Neural progenitor cell (in vitro differentiated cells): Measurements from ENCODE around the gene PUS1. TPM values are rescaled to one million over a fixed set of nuclear protein-coding genes. Genes with fewer than 3 reads are reported as not detected.
"Not testable (repeated sequence)": the region's sequence is repeated elsewhere in the genome, so short reads cannot be mapped to it uniquely, and the experiment has no call there.

Experiments
- DNase-seq: peaks from one replicate; pipeline ENCODE4 v3.0.0-alpha.2; 2016; ENCODE audit warnings: low spot score
- H2AFZ ChIP-seq: fragments of 200-600 bp; sonication (generic); replicated peaks from 2 replicates; pipeline ENCODE4 v1.6.1; 2016; ENCODE audit warnings: antibody characterized with exemption
- H3F3A ChIP-seq: fragments of 200-600 bp; sonication (generic); 2 replicates; pipeline ENCODE4 v1.6.1; 2016; ENCODE audit warnings: antibody characterized with exemption, low read depth
- H3K27ac ChIP-seq: fragments of 200-600 bp; sonication (generic); 2 replicates; pipeline ENCODE4 v1.5.1; 2016; ENCODE audit warnings: mild to moderate bottlenecking
- H3K27me3 ChIP-seq: fragments of 200-600 bp; sonication (generic); 2 replicates; pipeline ENCODE4 v1.6.1; 2016; ENCODE audit warnings: mild to moderate bottlenecking, moderate library complexity
- H3K36me3 ChIP-seq: fragments of 200-600 bp; sonication (generic); 2 replicates; pipeline ENCODE4 v1.5.1; 2016
- H3K4me1 ChIP-seq: fragments of 200-600 bp; sonication (generic); 2 replicates; pipeline ENCODE4 v1.6.1; 2016; ENCODE audit warnings: mixed run types
- H3K4me2 ChIP-seq: fragments of 200-600 bp; sonication (generic); 2 replicates; pipeline ENCODE4 v1.6.1; 2016
- H3K4me3 ChIP-seq: fragments of 200-600 bp; sonication (generic); 2 replicates; pipeline ENCODE4 v1.5.1; 2016
- H3K79me2 ChIP-seq: fragments of 200-600 bp; sonication (generic); 2 replicates; pipeline ENCODE4 v1.6.1; 2016; ENCODE audit warnings: low read depth
- H3K9ac ChIP-seq: fragments of 200-600 bp; sonication (generic); 2 replicates; pipeline ENCODE4 v1.6.1; 2016
- H3K9me3 ChIP-seq: fragments of 200-600 bp; sonication (generic); 2 replicates; pipeline ENCODE4 v1.5.1; 2016; ENCODE audit warnings: low read depth
- H4K20me1 ChIP-seq: fragments of 200-600 bp; sonication (generic); 2 replicates; pipeline ENCODE4 v1.6.1; 2016; ENCODE audit warnings: low read depth
- H3K27ac Mint-ChIP-seq: 3 replicates; pipeline ENCODE4 v1.8.0; 2021; ENCODE audit warnings: mixed read lengths
- H3K27me3 Mint-ChIP-seq: 2 replicates; pipeline ENCODE4 v1.8.0; 2022; ENCODE audit warnings: low read depth, mild to moderate bottlenecking, inconsistent platforms, moderate library complexity, mixed read lengths; ENCODE audit not compliant: insufficient read depth
- H3K36me3 Mint-ChIP-seq: 3 replicates; pipeline ENCODE4 v1.8.0; 2021; ENCODE audit warnings: mixed read lengths
- H3K4me1 Mint-ChIP-seq: 3 replicates; pipeline ENCODE4 v1.8.0; 2021; ENCODE audit warnings: mixed read lengths
- H3K4me3 Mint-ChIP-seq: 3 replicates; pipeline ENCODE4 v1.8.0; 2021; ENCODE audit warnings: mild to moderate bottlenecking, moderate library complexity, mixed read lengths
- H3K9me3 Mint-ChIP-seq: 3 replicates; pipeline ENCODE4 v1.8.0; 2020; ENCODE audit warnings: mixed read lengths
- CTCF ChIP-seq: fragments of 200-600 bp; sonication (generic); IDR thresholded peaks from 2 replicates; pipeline ENCODE4 v1.5.1; 2017; ENCODE audit warnings: antibody characterized with exemption, mild to moderate bottlenecking
- EZH2 ChIP-seq: fragments of 200-600 bp; sonication (generic); IDR thresholded peaks from 2 replicates; pipeline ENCODE4 v1.6.1; 2017; ENCODE audit warnings: antibody characterized with exemption, mild to moderate bottlenecking, moderate library complexity
- EZH2phosphoT487 ChIP-seq: fragments of 200-600 bp; sonication (generic); IDR thresholded peaks from 2 replicates; pipeline ENCODE4 v1.6.1; 2017; ENCODE audit warnings: antibody characterized with exemption
- total RNA-seq: library from RNA; depleted of rRNA; stranded (reverse); fragments of >200 nt; gene quantifications from 2 replicates; pipeline ENCODE4 v1.2.3, GENCODE V29; 2015; ENCODE audit warnings: low replicate concordance

Gene PUS1
- total RNA-seq, 1 donor from 2014 or later = 15.9 TPM

- Mint-ChIP-seq H3K4me1 (peaks cover 8% of the 10 kb centered on the region), H3K36me3 (peaks cover 17% of the 10 kb centered on the region), H3K27me3 (peaks cover 2% of the 10 kb centered on the region), H3K4me3 (no peak overlapping the region), H3K27ac (no peak overlapping the region), H3K9me3 (no peaks in the 10 kb centered on the region)
- H3K4me1 ChIP-seq = peaks cover 18% of the 10 kb centered on the region
- no peak overlapping the region for H3K4me2 ChIP-seq
- H3K27me3 ChIP-seq = no peaks in the 10 kb centered on the region
- peaks cover 15% of the 10 kb centered on the region for H3F3A ChIP-seq
- no peak for DNase-seq
- no peaks in the 10 kb centered on the region for H3K9me3 ChIP-seq
- no peaks in the 10 kb centered on the region for H4K20me1 ChIP-seq
- H3K79me2 ChIP-seq = peaks cover 8% of the 10 kb centered on the region
- no peak overlapping the region for H2AFZ ChIP-seq
- no peak for TF ChIP-seq EZH2phosphoT487
- no peak for TF ChIP-seq EZH2
- no peak for TF ChIP-seq CTCF
- no peak overlapping the region for H3K27ac ChIP-seq
- H3K36me3 ChIP-seq = peaks cover 5% of the 10 kb centered on the region
- no peak overlapping the region for H3K9ac ChIP-seq
- no peak overlapping the region for H3K4me3 ChIP-seq
Measured at GRCh38 chr12:131983554-131983953, 54.5 kb downstream of the PUS1 start.

- peaks cover 21% of the 10 kb centered on the region for H3K36me3 Mint-ChIP-seq
- no peaks in the 10 kb centered on the region for H3K9me3 Mint-ChIP-seq
- Histone ChIP-seq H4K20me1 (no peaks in the 10 kb centered on the region), H2AFZ (no peak overlapping the region), H3K27me3 (no peaks in the 10 kb centered on the region), H3K9me3 (no peaks in the 10 kb centered on the region), H3K4me1 (peaks cover 26% of the 10 kb centered on the region), H3K36me3 (peaks cover 5% of the 10 kb centered on the region), H3K27ac (no peak overlapping the region), H3K4me3 (no peak overlapping the region), H3K79me2 (no peaks in the 10 kb centered on the region), H3K9ac (no peak overlapping the region), H3F3A (peaks cover 23% of the 10 kb centered on the region), H3K4me2 (no peak overlapping the region)
- no peak overlapping the region for H3K27ac Mint-ChIP-seq
- peaks cover 16% of the 10 kb centered on the region for H3K4me1 Mint-ChIP-seq
- H3K4me3 Mint-ChIP-seq = no peak overlapping the region
- H3K27me3 Mint-ChIP-seq = peaks cover 4% of the 10 kb centered on the region
- DNase-seq = no peak
- TF ChIP-seq CTCF (no peak), EZH2phosphoT487 (no peak), EZH2 (no peak)
Measured at GRCh38 chr12:131984334-131984733, 55.3 kb downstream of the PUS1 start.

- not testable (repeated sequence) for DNase-seq, H3K27me3 ChIP-seq, H3K27me3 Mint-ChIP-seq, H3K27ac ChIP-seq, H3K27ac Mint-ChIP-seq, H2AFZ ChIP-seq, H3K9me3 Mint-ChIP-seq, H4K20me1 ChIP-seq, H3K9me3 ChIP-seq, H3K4me3 Mint-ChIP-seq, H3K79me2 ChIP-seq, H3K4me3 ChIP-seq, H3K4me2 ChIP-seq, H3K9ac ChIP-seq, H3K36me3 ChIP-seq
- peaks cover 20% of the 10 kb centered on the region for H3K36me3 Mint-ChIP-seq
- Histone ChIP-seq H3K4me1 (peaks cover 38% of the 10 kb centered on the region), H3F3A (peaks cover 34% of the 10 kb centered on the region)
- peaks cover 27% of the 10 kb centered on the region for H3K4me1 Mint-ChIP-seq
Measured at GRCh38 chr12:131985510-131985875, 56.4 kb downstream of the PUS1 start.

GRCh38 chr12:131986361-131986760, 57.3 kb downstream of the PUS1 start:
- peaks cover 45% of the 10 kb centered on the region for H3K4me1 ChIP-seq
- no peak overlapping the region for H3K4me2 ChIP-seq
- peaks cover 24% of the 10 kb centered on the region for H3K36me3 Mint-ChIP-seq
- no peaks in the 10 kb centered on the region for H3K79me2 ChIP-seq
- H4K20me1 ChIP-seq = peaks cover 4% of the 10 kb centered on the region
- H3K27ac ChIP-seq = no peak overlapping the region
- H3K27me3 ChIP-seq = no peaks in the 10 kb centered on the region
- DNase-seq = no peak
- H3K9ac ChIP-seq = no peak overlapping the region
- peak overlapping the region; percentile 53 for H3K27ac Mint-ChIP-seq
- no peaks in the 10 kb centered on the region for H3K9me3 ChIP-seq
- H3K4me3 Mint-ChIP-seq = no peak overlapping the region
- H3K27me3 Mint-ChIP-seq = peaks cover 4% of the 10 kb centered on the region
- H3K4me1 Mint-ChIP-seq = peaks cover 36% of the 10 kb centered on the region
- H3K36me3 ChIP-seq = peaks cover 5% of the 10 kb centered on the region
- H3K9me3 Mint-ChIP-seq = no peaks in the 10 kb centered on the region
- H2AFZ ChIP-seq = no peak overlapping the region
- H3F3A ChIP-seq = peaks cover 43% of the 10 kb centered on the region
- H3K4me3 ChIP-seq = no peak overlapping the region
- TF ChIP-seq EZH2phosphoT487 = no peak
- TF ChIP-seq EZH2 = no peak
- TF ChIP-seq CTCF = no peak
